Measurements from ENCODE around the gene LAMC3. TPM values are rescaled to one million over a fixed set of nuclear protein-coding genes. Genes with fewer than 3 reads are reported as not detected.

LAMC3 gene
- total RNA-seq, 1 donor from 2014 or later, result 0.20 TPM

DNA sequence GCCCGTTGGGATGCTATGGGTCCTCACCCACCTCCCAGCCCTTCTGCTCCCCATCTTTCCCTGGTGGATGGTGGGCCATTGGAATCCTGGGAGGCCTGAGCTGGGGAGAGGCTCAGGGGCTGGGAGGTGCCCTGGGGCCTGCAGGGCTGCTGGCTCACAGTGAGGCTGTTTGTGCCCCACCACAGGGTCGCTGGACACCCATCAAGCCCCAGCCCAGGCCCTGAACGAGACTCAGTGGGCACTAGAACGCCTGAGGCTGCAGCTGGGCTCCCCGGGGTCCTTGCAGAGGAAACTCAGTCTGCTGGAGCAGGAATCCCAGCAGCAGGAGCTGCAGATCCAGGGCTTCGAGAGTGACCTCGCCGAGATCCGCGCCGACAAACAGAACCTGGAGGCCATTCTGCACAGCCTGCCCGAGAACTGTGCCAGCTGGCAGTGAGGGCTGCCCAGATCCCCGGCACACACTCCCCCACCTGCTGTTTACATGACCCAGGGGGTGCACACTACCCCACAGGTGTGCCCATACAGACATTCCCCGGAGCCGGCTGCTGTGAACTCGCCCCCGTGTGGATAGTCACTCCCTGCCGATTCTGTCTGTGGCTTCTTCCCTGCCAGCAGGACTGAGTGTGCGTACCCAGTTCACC, 82.5 kb downstream of the LAMC3 start:
- Histone ChIP-seq H3K4me3 (ENCODE audit: insufficient read depth, low read depth, low read length) (no peak overlapping the region), H3K4me1 (ENCODE audit: insufficient read depth, low read length) (peaks cover under 1% of the 10 kb centered on the region)
- no peak for FAIRE-seq

DNA sequence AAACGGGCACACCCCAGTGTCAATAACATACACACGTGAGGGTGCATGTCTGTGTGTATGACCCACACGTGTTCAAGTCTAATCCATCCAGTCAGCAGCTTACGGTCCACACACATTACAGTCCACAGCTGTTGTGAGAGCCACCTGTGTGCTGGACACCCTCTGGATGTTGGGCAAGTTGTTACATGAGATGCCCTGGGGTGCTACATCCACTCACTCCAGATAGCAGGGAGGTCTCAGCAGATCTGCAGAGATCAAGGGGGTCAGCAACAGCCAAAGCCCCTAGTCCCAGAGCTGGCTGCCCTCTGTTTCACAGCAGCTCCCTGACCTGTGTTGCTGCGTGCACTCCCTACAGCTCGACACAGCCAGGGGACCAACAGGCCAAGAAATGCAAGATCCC, 83.1 kb downstream of the LAMC3 start:
- Histone ChIP-seq H3K36me3 (ENCODE audit: insufficient read depth, low read length) (no peaks in the 10 kb centered on the region), H3K79me2 (ENCODE audit: insufficient read depth, low read length) (no peaks in the 10 kb centered on the region), H3K9me3 (ENCODE audit: insufficient read depth, low read depth, low read length) (no peaks in the 10 kb centered on the region), H3K9ac (ENCODE audit: low read length) (no peak overlapping the region), H3K4me2 (ENCODE audit: low read length) (no peak overlapping the region), H3K4me1 (ENCODE audit: insufficient read depth, low read length) (peaks cover 6% of the 10 kb centered on the region), H3K27me3 (ENCODE audit: insufficient read depth, low read length) (peaks cover 17% of the 10 kb centered on the region), H2AFZ (ENCODE audit: low read depth, low read length) (no peak overlapping the region), H3K27ac (ENCODE audit: low read depth, low read length) (no peak overlapping the region), H4K20me1 (ENCODE audit: insufficient read depth, low read length) (no peaks in the 10 kb centered on the region), H3K4me3 (ENCODE audit: insufficient read depth, low read depth, low read length) (no peak overlapping the region)
- FAIRE-seq (no peak), DNase-seq (ENCODE audit: low read depth) (no peak)
- H3K9me3 Mint-ChIP-seq (ENCODE audit: unreplicated experiment), result no peaks in the 10 kb centered on the region
- H3K36me3 Mint-ChIP-seq (ENCODE audit: low read depth, unreplicated experiment), result no peaks in the 10 kb centered on the region
- H3K27me3 Mint-ChIP-seq (ENCODE audit: low read depth, unreplicated experiment), result peaks cover 41% of the 10 kb centered on the region
- no peak overlapping the region for H3K27ac Mint-ChIP-seq (ENCODE audit: unreplicated experiment)
- TF ChIP-seq, protein P1, sequence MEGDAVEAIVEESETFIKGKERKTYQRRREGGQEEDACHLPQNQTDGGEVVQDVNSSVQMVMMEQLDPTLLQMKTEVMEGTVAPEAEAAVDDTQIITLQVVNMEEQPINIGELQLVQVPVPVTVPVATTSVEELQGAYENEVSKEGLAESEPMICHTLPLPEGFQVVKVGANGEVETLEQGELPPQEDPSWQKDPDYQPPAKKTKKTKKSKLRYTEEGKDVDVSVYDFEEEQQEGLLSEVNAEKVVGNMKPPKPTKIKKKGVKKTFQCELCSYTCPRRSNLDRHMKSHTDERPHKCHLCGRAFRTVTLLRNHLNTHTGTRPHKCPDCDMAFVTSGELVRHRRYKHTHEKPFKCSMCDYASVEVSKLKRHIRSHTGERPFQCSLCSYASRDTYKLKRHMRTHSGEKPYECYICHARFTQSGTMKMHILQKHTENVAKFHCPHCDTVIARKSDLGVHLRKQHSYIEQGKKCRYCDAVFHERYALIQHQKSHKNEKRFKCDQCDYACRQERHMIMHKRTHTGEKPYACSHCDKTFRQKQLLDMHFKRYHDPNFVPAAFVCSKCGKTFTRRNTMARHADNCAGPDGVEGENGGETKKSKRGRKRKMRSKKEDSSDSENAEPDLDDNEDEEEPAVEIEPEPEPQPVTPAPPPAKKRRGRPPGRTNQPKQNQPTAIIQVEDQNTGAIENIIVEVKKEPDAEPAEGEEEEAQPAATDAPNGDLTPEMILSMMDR (IDR thresholded peaks at IDR 0.05; ENCODE audit: insufficient read depth, low read depth, low read length), result no peak
- no peak for TF ChIP-seq EZH2 (IDR thresholded peaks at IDR 0.05; ENCODE audit: insufficient read depth, low read length)
- H3K4me3 Mint-ChIP-seq (ENCODE audit: unreplicated experiment), result no peak overlapping the region
- H3K4me1 Mint-ChIP-seq (ENCODE audit: low read depth, unreplicated experiment), result no peaks in the 10 kb centered on the region

More for the DNA sequence above, 82.5 kb downstream of the LAMC3 start:
- H3K79me2 ChIP-seq (ENCODE audit: insufficient read depth, low read length), result no peaks in the 10 kb centered on the region
- no peak overlapping the region for H3K27ac Mint-ChIP-seq (ENCODE audit: unreplicated experiment)
- H3K9ac ChIP-seq (ENCODE audit: low read length), result no peak overlapping the region
- H3K36me3 Mint-ChIP-seq (ENCODE audit: low read depth, unreplicated experiment), result no peaks in the 10 kb centered on the region
- no peak for DNase-seq (ENCODE audit: low read depth)
- no peak for TF ChIP-seq EZH2 (IDR thresholded peaks at IDR 0.05; ENCODE audit: insufficient read depth, low read length)
- TF ChIP-seq, protein P1 (IDR thresholded peaks at IDR 0.05; ENCODE audit: insufficient read depth, low read depth, low read length), result no peak
- H3K27me3 ChIP-seq (ENCODE audit: insufficient read depth, low read length), result peaks cover 17% of the 10 kb centered on the region
- H3K9me3 Mint-ChIP-seq (ENCODE audit: unreplicated experiment), result no peaks in the 10 kb centered on the region
- H3K4me1 Mint-ChIP-seq (ENCODE audit: low read depth, unreplicated experiment), result no peaks in the 10 kb centered on the region
- no peak overlapping the region for H3K27ac ChIP-seq (ENCODE audit: low read depth, low read length)
- no peak overlapping the region for H3K4me2 ChIP-seq (ENCODE audit: low read length)
- H2AFZ ChIP-seq (ENCODE audit: low read depth, low read length), result no peak overlapping the region
- H3K36me3 ChIP-seq (ENCODE audit: insufficient read depth, low read length), result no peaks in the 10 kb centered on the region
- H3K9me3 ChIP-seq (ENCODE audit: insufficient read depth, low read depth, low read length), result no peaks in the 10 kb centered on the region
- peaks cover 42% of the 10 kb centered on the region for H3K27me3 Mint-ChIP-seq (ENCODE audit: low read depth, unreplicated experiment)
- H4K20me1 ChIP-seq (ENCODE audit: insufficient read depth, low read length), result no peaks in the 10 kb centered on the region
- H3K4me3 Mint-ChIP-seq (ENCODE audit: unreplicated experiment), result no peak overlapping the region

Data from astrocyte (in vitro differentiated cells and primary cell).